CD4-positive, alpha-beta T cell treated with Interleukin-6 at 100 ng/mL for 8 hours (primary cell): ENCODE data around the gene SLC4A8.
A peak's percentile ranks its signal among the peaks of the same experiment; 100 is the strongest.
"Not testable (repeated sequence)": the region's sequence is repeated elsewhere in the genome, so short reads cannot be mapped to it uniquely, and the experiment has no call there.

Source experiments
- DNase-seq: peaks from one replicate; pipeline ENCODE4 v3.0.0-alpha.2; 2020; ENCODE audit warnings: mixed read lengths, low spot score

The SLC4A8 gene

GRCh38 chr12:51482929-51483697 lies 58.5 kb downstream of the SLC4A8 start:
- DNase-seq, result peak; percentile 48

GRCh38 chr12:51484119-51484518 lies 59.5 kb downstream of the SLC4A8 start:
- no peak for DNase-seq

- no peak for DNase-seq
These were observed 63.6 kb downstream of the SLC4A8 start for GRCh38 chr12:51488281-51488680.

- no peak for DNase-seq
These were observed 68.7 kb downstream of the SLC4A8 start for GRCh38 chr12:51493281-51493680.

GRCh38 chr12:51496895-51497294 lies 72.3 kb downstream of the SLC4A8 start:
- no peak for DNase-seq

- DNase-seq, result no peak
These were observed 80.2 kb downstream of the SLC4A8 start for GRCh38 chr12:51504851-51505250.

GRCh38 chr12:51505360-51506105 lies 80.9 kb downstream of the SLC4A8 start:
- DNase-seq, result no peak

GRCh38 chr12:51507178-51507577 lies 82.5 kb downstream of the SLC4A8 start:
- no peak for DNase-seq

- DNase-seq, result no peak
These were observed 83.7 kb downstream of the SLC4A8 start for GRCh38 chr12:51508285-51508684.

GRCh38 chr12:51511546-51512260 lies 87.1 kb downstream of the SLC4A8 start:
- DNase-seq, result no peak

GRCh38 chr12:51512438-51512837 lies 87.8 kb downstream of the SLC4A8 start:
- DNase-seq, result no peak

- not testable (repeated sequence) for DNase-seq
These were observed 90.4 kb downstream of the SLC4A8 start for GRCh38 chr12:51515037-51515436.

GRCh38 chr12:51517316-51517715 lies 92.7 kb downstream of the SLC4A8 start:
- DNase-seq, result no peak

- DNase-seq, result no peak
These were observed 93.2 kb downstream of the SLC4A8 start for GRCh38 chr12:51517800-51518199.

- DNase-seq, result no peak
These were observed 95.1 kb downstream of the SLC4A8 start for GRCh38 chr12:51519755-51520154.

GRCh38 chr12:51520576-51521325 lies 96.1 kb downstream of the SLC4A8 start:
- no peak for DNase-seq

GRCh38 chr12:51521554-51522276 lies 97.1 kb downstream of the SLC4A8 start:
- DNase-seq, result no peak

- DNase-seq, result no peak
These were observed 98.1 kb downstream of the SLC4A8 start for GRCh38 chr12:51522696-51523095.

- DNase-seq, result no peak
These were observed 99.8 kb downstream of the SLC4A8 start for GRCh38 chr12:51524386-51524901.

GRCh38 chr12:51525518-51525917 lies 100.9 kb downstream of the SLC4A8 start:
- no peak for DNase-seq

GRCh38 chr12:51527966-51528365 lies 103.3 kb downstream of the SLC4A8 start:
- DNase-seq, result no peak
